ENCODE data around the gene USP31.

The USP31 gene

GRCh38 chr16:23088018-23088417 lies 61.2 kb downstream of the USP31 start:
- no peak for DNase-seq

- no peak for DNase-seq
Measured at GRCh38 chr16:23085949-23086348, 63.3 kb downstream of the USP31 start.

- no peak for DNase-seq
Measured at GRCh38 chr16:23082161-23082788, 67.0 kb downstream of the USP31 start.

- DNase-seq = no peak
Measured at GRCh38 chr16:23081675-23082119, 67.6 kb downstream of the USP31 start.

GRCh38 chr16:23080747-23081146 lies 68.5 kb downstream of the USP31 start:
- no peak for DNase-seq

- DNase-seq = no peak
Measured at GRCh38 chr16:23080329-23080728, 68.9 kb downstream of the USP31 start.

GRCh38 chr16:23079675-23080301 lies 69.5 kb downstream of the USP31 start:
- DNase-seq = no peak

GRCh38 chr16:23074423-23074822 lies 74.8 kb downstream of the USP31 start:
- DNase-seq = no peak

- DNase-seq = no peak
Measured at GRCh38 chr16:23072769-23073549, 76.3 kb downstream of the USP31 start.

GRCh38 chr16:23072084-23072599 lies 77.1 kb downstream of the USP31 start:
- no peak for DNase-seq

- DNase-seq = no peak
Measured at GRCh38 chr16:23071196-23072083, 77.8 kb downstream of the USP31 start.

GRCh38 chr16:23069844-23070243 lies 79.4 kb downstream of the USP31 start:
- no peak for DNase-seq

GRCh38 chr16:23068079-23068736 lies 81.0 kb downstream of the USP31 start:
- DNase-seq = no peak

GRCh38 chr16:23066676-23067075 lies 82.6 kb downstream of the USP31 start:
- no peak for DNase-seq

- DNase-seq = no peak
Measured at GRCh38 chr16:23064639-23065038, 84.6 kb downstream of the USP31 start.

GRCh38 chr16:23062524-23062923 lies 86.7 kb downstream of the USP31 start:
- no peak for DNase-seq

- DNase-seq = no peak
Measured at GRCh38 chr16:23061669-23062068, 87.6 kb downstream of the USP31 start.

GRCh38 chr16:23060458-23061320 lies 88.6 kb downstream of the USP31 start:
- DNase-seq = peak; percentile 45

- no peak for DNase-seq
Measured at GRCh38 chr16:23059433-23059832, 89.8 kb downstream of the USP31 start.

- no peak for DNase-seq
Measured at GRCh38 chr16:23058576-23058975, 90.7 kb downstream of the USP31 start.

- DNase-seq = no peak
Measured at GRCh38 chr16:23057013-23057596, 92.1 kb downstream of the USP31 start.
